GM03348 (cell line): ENCODE measurements around the gene PRDM8.

Experiments
- DNase-seq: peaks from one replicate; pipeline ENCODE4 v3.0.0; 2012; ENCODE audit warnings: low spot score

The PRDM8 gene

GRCh38 chr4:80201252-80202151 is 4.2 kb downstream of the PRDM8 start:
- no peak for DNase-seq

GRCh38 chr4:80202190-80202711 is 4.9 kb downstream of the PRDM8 start:
- DNase-seq: peak; percentile 92

DNA sequence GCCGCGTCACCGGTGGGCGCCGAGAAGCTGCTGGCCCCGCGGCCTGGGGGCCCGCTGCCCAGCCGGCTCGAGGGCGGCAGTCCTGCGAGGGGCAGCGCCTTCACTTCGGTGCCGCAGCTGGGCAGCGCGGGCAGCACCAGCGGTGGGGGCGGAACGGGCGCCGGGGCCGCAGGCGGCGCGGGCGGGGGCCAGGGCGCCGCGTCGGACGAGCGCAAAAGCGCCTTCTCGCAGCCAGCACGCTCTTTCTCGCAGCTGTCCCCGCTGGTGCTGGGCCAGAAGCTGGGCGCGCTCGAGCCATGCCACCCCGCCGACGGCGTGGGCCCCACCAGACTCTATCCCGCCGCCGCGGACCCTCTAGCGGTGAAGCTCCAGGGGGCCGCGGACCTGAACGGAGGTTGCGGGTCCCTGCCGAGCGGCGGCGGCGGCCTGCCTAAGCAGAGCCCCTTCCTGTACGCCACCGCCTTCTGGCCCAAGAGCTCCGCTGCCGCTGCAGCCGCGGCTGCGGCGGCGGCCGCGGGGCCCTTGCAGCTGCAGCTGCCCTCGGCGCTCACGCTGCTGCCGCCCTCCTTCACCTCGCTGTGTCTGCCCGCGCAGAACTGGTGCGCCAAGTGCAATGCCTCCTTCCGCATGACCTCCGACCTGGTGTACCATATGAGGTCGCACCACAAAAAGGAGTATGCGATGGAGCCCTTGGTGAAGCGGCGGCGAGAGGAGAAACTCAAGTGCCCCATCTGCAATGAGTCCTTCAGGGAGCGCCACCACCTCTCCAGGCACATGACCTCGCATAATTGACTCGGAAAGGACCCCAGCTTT is 5.6 kb downstream of the PRDM8 start:
- peak; percentile 62 for DNase-seq

GRCh38 chr4:80204433-80205011 is 7.2 kb downstream of the PRDM8 start:
- no peak for DNase-seq

DNA sequence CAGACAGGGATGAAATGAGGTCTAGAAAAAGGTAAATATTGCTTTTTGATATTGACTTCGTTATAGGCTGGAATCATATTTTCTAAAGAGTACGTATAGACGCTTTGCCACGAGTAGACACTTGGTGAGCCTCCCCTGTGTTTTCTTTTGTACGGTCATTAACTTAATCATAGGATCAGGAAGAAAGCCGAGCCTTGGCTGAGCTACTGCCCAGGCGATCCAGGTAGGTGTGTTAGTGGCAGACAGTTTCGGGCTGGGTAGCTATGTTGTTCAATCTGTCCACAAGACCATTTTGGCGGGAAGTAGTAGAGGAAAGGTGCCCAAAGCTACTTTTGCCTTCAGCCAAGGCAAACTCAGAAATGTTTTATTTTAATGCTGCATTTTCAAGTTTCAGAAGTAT is 8.8 kb downstream of the PRDM8 start:
- no peak for DNase-seq

- DNase-seq: no peak
These were observed 9.3 kb downstream of the PRDM8 start for GRCh38 chr4:80206521-80207171.

- DNase-seq: no peak
These were observed 9.9 kb downstream of the PRDM8 start for GRCh38 chr4:80207172-80207583.

DNA sequence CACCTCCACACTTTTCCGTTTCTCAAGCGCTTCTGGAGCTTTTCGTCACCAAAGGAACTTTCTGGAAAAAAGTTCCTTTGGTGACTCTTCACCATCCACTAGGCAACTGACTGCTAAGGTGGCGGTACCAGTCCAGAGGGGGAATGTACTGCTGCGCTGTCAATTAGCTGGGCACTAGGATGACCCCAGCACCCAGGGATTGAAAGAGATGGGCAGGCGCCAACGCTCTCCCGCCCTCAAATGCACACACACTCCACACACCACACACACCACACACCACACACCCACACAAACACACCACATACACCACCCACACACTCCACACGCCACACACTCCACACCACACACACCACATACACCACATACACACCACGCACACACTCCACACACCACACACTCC is 10.4 kb downstream of the PRDM8 start:
- no peak for DNase-seq

GRCh38 chr4:80208610-80209339 is 11.5 kb downstream of the PRDM8 start:
- DNase-seq: no peak

GRCh38 chr4:80209340-80209701 is 12.0 kb downstream of the PRDM8 start:
- DNase-seq: no peak

GRCh38 chr4:80210549-80210948 is 13.2 kb downstream of the PRDM8 start:
- DNase-seq: no peak

- DNase-seq: peak; percentile 41
These were observed 16.0 kb downstream of the PRDM8 start for GRCh38 chr4:80213117-80213815.

GRCh38 chr4:80215449-80216052 is 18.2 kb downstream of the PRDM8 start:
- DNase-seq: peak; percentile 50

- DNase-seq: no peak
These were observed 18.9 kb downstream of the PRDM8 start for GRCh38 chr4:80216100-80216761.

DNA sequence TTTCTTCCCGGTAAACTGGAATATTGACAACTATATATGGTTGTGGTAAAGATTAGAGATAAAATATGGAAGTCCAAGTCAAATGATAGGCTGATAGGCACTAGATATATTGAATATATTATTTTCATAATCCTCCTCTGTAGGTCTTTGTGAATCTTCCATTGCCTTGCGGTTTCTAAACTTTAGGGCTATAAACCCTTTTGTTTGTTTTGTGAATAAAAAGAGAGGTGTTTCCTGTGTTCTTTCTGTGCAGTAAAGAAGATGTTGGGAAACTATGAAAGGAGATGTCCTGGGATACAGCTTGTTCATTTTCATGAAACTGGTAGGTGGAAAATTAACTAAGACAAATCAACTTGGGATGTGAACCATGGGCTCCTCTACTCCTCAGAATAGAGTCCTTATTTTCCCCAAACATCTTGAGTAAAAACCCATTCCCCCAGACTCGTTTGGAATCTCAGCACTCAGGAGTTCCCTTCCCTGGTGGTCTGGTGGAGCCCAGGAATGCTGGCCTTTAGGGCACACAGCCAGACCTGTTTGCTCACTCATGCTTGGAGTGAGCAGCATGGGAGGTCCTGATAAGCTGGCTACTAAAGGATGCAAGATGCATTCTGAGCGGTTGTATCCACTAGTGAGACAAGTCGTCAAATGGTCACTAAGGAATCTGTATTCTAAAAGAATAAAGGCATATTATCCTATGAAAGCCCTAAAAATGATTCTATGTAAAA is 22.2 kb downstream of the PRDM8 start:
- no peak for DNase-seq

DNA sequence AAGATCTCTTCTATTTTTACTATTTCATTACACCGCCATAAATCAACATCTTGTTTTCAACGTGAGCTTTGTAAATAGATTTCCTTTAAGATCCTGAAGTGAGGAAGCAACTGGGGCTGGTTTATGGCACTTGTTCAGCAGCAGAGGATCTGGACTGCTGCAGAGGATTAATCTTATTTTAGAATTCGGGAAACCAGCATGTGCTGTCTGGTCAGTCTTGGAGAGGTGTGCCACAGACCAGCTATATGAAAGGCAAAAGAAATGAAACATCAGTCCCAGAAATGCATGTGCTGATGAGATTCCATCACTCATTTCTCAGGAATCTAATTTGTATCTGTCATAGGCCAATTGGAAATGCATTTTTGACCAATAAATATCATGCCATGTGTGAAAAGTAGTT is 23.4 kb downstream of the PRDM8 start:
- no peak for DNase-seq

DNA sequence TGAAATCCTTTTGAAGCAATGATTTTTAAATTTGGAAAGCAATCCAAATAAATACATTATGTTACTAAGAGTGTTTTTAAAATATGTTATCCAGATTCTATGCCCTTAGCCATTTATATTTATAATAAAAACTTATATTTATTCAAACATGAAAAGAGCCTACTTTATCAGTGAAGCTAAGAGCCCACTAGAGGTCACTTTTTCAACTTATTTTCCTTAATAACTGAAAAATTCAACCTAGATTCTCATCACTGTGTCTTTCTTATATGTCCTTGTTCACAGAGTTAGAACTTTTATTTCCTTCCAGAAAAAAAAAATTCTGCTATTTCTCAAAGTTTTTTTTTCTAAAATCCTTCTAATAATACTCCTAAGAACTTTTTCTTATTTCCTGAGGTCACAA is 23.9 kb downstream of the PRDM8 start:
- DNase-seq: peak; percentile 35

GRCh38 chr4:80225595-80225994 is 28.3 kb downstream of the PRDM8 start:
- DNase-seq: no peak

DNA sequence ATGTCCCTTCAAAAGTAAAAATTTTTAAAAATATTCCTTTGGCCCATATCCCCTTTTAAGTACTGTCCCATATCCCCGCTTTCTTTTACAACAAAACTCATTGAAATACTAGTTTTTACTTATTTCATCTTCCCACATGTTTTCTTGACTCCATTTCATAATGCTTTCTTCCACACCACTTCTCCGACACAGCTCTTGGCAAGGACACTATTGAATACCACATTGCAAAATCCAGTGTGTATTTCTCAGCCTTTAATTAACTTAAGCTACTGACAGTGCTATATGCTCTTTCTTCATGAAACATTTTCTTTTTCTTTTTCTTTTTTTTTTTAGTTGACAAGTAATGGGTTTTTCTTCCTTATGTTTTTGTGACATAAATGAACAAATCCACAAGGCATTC is 28.8 kb downstream of the PRDM8 start:
- DNase-seq: no peak
